GM23338 (cell line): Measurements from ENCODE around the gene PPP6R2. TPM values are rescaled to one million over a fixed set of nuclear protein-coding genes. Genes with fewer than 3 reads are reported as not detected.
A peak's percentile ranks its signal among the peaks of the same experiment; 100 is the strongest.

Experiments
- ATAC-seq: fragments of 200-7000 bp; cut with Tn5 transposase; 3 replicates; pipeline ENCODE4 v1.9.1; 2020
- DNase-seq: peaks from one replicate; pipeline ENCODE4 v3.0.0-alpha.2; 2015; ENCODE audit warnings: low spot score
- H2AFZ ChIP-seq: fragments of 200-600 bp; sonication (generic); 2 replicates; pipeline ENCODE4 v1.8.0; 2016; ENCODE audit warnings: antibody characterized with exemption, mild to moderate bottlenecking, moderate library complexity
- H3F3A ChIP-seq: fragments of 200-600 bp; sonication (generic); replicated peaks from 2 replicates; pipeline ENCODE4 v1.8.0; 2017; ENCODE audit warnings: antibody characterized with exemption, mixed run types, low read depth
- H3K27ac ChIP-seq: fragments of 200-600 bp; sonication (generic); 2 replicates; pipeline ENCODE4 v1.6.1; 2016; ENCODE audit warnings: low read depth
- H3K27me3 ChIP-seq: fragments of 200-600 bp; sonication (generic); 2 replicates; pipeline ENCODE4 v1.8.0; 2016; ENCODE audit warnings: mild to moderate bottlenecking, mixed run types, moderate library complexity; ENCODE audit not compliant: insufficient read depth
- H3K36me3 ChIP-seq: fragments of 200-600 bp; sonication (generic); 2 replicates; pipeline ENCODE4 v1.8.0; 2016; ENCODE audit warnings: mild to moderate bottlenecking; ENCODE audit not compliant: insufficient read depth
- H3K4me1 ChIP-seq: fragments of 200-600 bp; sonication (generic); 2 replicates; pipeline ENCODE4 v1.8.0; 2016; ENCODE audit warnings: mild to moderate bottlenecking, moderate library complexity; ENCODE audit not compliant: insufficient read depth
- H3K4me2 ChIP-seq: fragments of 200-600 bp; sonication (generic); 2 replicates; pipeline ENCODE4 v1.7.1; 2017; ENCODE audit warnings: mixed run types
- H3K4me3 ChIP-seq: fragments of 200-600 bp; sonication (generic); 2 replicates; pipeline ENCODE4 v1.6.1; 2016; ENCODE audit warnings: mixed run types
- H3K79me2 ChIP-seq: fragments of 200-600 bp; sonication (generic); replicated peaks from 2 replicates; pipeline ENCODE4 v1.8.0; 2017; ENCODE audit warnings: mild to moderate bottlenecking; ENCODE audit not compliant: insufficient read depth
- H3K9me2 ChIP-seq: fragments of 200-600 bp; sonication (generic); 2 replicates; pipeline ENCODE4 v1.8.0; 2017; ENCODE audit not compliant: insufficient read depth
- H4K20me1 ChIP-seq: fragments of 200-600 bp; sonication (generic); replicated peaks from 2 replicates; pipeline ENCODE4 v1.8.0; 2017; ENCODE audit warnings: mild to moderate bottlenecking; ENCODE audit not compliant: insufficient read depth
- H3K27ac Mint-ChIP-seq: 2 replicates; pipeline ENCODE4 v1.8.0; 2020; ENCODE audit warnings: inconsistent platforms, mild to moderate bottlenecking, moderate library complexity, mixed read lengths
- H3K27me3 Mint-ChIP-seq: 3 replicates; pipeline ENCODE4 v1.8.0; 2022; ENCODE audit warnings: low read depth, mild to moderate bottlenecking, moderate library complexity, mixed read lengths, inconsistent platforms; ENCODE audit not compliant: insufficient read depth, poor library complexity
- H3K36me3 Mint-ChIP-seq: 3 replicates; pipeline ENCODE4 v1.8.0; 2021; ENCODE audit warnings: low read depth, mild to moderate bottlenecking, inconsistent platforms, moderate library complexity, mixed read lengths
- H3K4me1 Mint-ChIP-seq: 3 replicates; pipeline ENCODE4 v1.8.0; 2020; ENCODE audit warnings: mild to moderate bottlenecking, inconsistent platforms, mixed read lengths
- H3K4me3 Mint-ChIP-seq: 3 replicates; pipeline ENCODE4 v1.8.0; 2021; ENCODE audit warnings: moderate library complexity, mild to moderate bottlenecking, inconsistent platforms, mixed read lengths
- H3K9me3 Mint-ChIP-seq: 3 replicates; pipeline ENCODE4 v1.8.0; 2020; ENCODE audit warnings: moderate library complexity, mild to moderate bottlenecking, inconsistent platforms, mixed read lengths
- CREB1 ChIP-seq: fragments of 250-450 bp; sonication (Bioruptor Pico); IDR thresholded peaks from 2 replicates; pipeline ENCODE4 v1.5.0; 2020; ENCODE audit warnings: low read depth, mild to moderate bottlenecking, moderate library complexity
- EZH2 ChIP-seq: fragments of 200-600 bp; sonication (generic); IDR thresholded peaks from one replicate; pipeline ENCODE4 v1.8.0; 2017; ENCODE audit warnings: antibody characterized with exemption, mild to moderate bottlenecking, low read depth; ENCODE audit not compliant: unreplicated experiment
- EZH2phosphoT487 ChIP-seq: fragments of 200-600 bp; sonication (generic); IDR thresholded peaks from one replicate; pipeline ENCODE4 v1.8.1; 2018; ENCODE audit warnings: antibody characterized with exemption; ENCODE audit not compliant: unreplicated experiment
- POLR2AphosphoS5 ChIP-seq: IDR thresholded peaks from 2 replicates; pipeline ENCODE4 v1.6.1; 2016; ENCODE audit warnings: antibody characterized with exemption, low read depth
- polyA plus RNA-seq: library from polyadenylated mRNA; unstranded; fragments of >200 nt; fragmentation: Nextera tagmentation; extraction: Ambion mirVana; gene quantifications from 2 replicates; pipeline ENCODE4 v1.2.1, GENCODE V29; 2016
- total RNA-seq: library from RNA; depleted of rRNA; stranded (reverse); fragments of >200 nt; shearing (Covaris generic); gene quantifications from 2 replicates; pipeline ENCODE4 v1.2.3, GENCODE V29; 2014
- TF ChIP-seq, protein P1 (sequence below): fragments of 250-450 bp; sonication (Bioruptor Pico); IDR thresholded peaks from 2 replicates; pipeline ENCODE4 v1.5.0; 2020; ENCODE audit warnings: mild to moderate bottlenecking, moderate library complexity
- TF ChIP-seq, protein P2 (sequence below): IDR thresholded peaks from one replicate; pipeline ENCODE4 v1.6.1; 2018; ENCODE audit warnings: antibody characterized with exemption; ENCODE audit not compliant: unreplicated experiment

Gene PPP6R2
- total and polyA plus RNA-seq, 2 experiments from 2014 or later, result 11.9 to 45.8 TPM

DNA sequence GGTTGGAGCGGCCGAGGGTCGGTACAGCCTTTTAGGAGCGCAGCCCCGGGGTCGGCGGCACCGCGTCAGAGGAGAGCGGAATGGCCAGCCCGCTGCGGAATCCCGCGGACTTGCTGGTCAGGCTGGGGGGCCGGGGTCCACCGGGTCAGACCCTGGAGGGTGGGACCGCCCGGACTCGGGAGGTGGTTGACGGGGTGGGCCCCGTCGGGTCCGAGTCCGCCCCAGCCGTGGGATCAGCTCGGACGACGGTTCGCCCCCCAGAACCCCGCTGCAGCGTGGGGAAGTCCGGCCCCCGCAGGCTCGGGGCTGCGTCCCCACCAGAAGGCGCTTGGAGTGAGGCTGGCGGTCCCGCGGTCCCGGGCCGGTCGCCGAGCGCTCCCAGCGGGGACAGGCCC, 137.9 kb downstream of the PPP6R2 start:
- Histone ChIP-seq H3K4me1 (no peaks in the 10 kb centered on the region), H3K27me3 (peaks cover 23% of the 10 kb centered on the region), H4K20me1 (no peaks in the 10 kb centered on the region), H3K36me3 (no peaks in the 10 kb centered on the region), H3F3A (no peaks in the 10 kb centered on the region), H3K9me2 (no peaks in the 10 kb centered on the region), H3K4me2 (peak overlapping the region; percentile 87), H3K4me3 (peak overlapping the region; percentile 79), H3K27ac (no peak overlapping the region), H2AFZ (peak overlapping the region; percentile 99), H3K79me2 (no peaks in the 10 kb centered on the region)
- Mint-ChIP-seq H3K27ac (no peak overlapping the region), H3K4me3 (peak overlapping the region; percentile 75), H3K36me3 (0 out of 3 replicates have a peak, but pooled peaks cover 3% of the 10 kb centered on the region), H3K9me3 (no peaks in the 10 kb centered on the region; the same call in 2 of the 3 replicates), H3K27me3 (peaks cover 36% of the 10 kb centered on the region), H3K4me1 (peaks cover 10% of the 10 kb centered on the region; the same call in 2 of the 3 replicates)
- DNase-seq, result peak; percentile 57
- no peak for TF ChIP-seq CREB1 (CRISPR knock-in tag)
- TF ChIP-seq EZH2phosphoT487, result no peak
- peak; percentile 44 for TF ChIP-seq EZH2
- no peak for TF ChIP-seq POLR2AphosphoS5
- TF ChIP-seq, protein P1, sequence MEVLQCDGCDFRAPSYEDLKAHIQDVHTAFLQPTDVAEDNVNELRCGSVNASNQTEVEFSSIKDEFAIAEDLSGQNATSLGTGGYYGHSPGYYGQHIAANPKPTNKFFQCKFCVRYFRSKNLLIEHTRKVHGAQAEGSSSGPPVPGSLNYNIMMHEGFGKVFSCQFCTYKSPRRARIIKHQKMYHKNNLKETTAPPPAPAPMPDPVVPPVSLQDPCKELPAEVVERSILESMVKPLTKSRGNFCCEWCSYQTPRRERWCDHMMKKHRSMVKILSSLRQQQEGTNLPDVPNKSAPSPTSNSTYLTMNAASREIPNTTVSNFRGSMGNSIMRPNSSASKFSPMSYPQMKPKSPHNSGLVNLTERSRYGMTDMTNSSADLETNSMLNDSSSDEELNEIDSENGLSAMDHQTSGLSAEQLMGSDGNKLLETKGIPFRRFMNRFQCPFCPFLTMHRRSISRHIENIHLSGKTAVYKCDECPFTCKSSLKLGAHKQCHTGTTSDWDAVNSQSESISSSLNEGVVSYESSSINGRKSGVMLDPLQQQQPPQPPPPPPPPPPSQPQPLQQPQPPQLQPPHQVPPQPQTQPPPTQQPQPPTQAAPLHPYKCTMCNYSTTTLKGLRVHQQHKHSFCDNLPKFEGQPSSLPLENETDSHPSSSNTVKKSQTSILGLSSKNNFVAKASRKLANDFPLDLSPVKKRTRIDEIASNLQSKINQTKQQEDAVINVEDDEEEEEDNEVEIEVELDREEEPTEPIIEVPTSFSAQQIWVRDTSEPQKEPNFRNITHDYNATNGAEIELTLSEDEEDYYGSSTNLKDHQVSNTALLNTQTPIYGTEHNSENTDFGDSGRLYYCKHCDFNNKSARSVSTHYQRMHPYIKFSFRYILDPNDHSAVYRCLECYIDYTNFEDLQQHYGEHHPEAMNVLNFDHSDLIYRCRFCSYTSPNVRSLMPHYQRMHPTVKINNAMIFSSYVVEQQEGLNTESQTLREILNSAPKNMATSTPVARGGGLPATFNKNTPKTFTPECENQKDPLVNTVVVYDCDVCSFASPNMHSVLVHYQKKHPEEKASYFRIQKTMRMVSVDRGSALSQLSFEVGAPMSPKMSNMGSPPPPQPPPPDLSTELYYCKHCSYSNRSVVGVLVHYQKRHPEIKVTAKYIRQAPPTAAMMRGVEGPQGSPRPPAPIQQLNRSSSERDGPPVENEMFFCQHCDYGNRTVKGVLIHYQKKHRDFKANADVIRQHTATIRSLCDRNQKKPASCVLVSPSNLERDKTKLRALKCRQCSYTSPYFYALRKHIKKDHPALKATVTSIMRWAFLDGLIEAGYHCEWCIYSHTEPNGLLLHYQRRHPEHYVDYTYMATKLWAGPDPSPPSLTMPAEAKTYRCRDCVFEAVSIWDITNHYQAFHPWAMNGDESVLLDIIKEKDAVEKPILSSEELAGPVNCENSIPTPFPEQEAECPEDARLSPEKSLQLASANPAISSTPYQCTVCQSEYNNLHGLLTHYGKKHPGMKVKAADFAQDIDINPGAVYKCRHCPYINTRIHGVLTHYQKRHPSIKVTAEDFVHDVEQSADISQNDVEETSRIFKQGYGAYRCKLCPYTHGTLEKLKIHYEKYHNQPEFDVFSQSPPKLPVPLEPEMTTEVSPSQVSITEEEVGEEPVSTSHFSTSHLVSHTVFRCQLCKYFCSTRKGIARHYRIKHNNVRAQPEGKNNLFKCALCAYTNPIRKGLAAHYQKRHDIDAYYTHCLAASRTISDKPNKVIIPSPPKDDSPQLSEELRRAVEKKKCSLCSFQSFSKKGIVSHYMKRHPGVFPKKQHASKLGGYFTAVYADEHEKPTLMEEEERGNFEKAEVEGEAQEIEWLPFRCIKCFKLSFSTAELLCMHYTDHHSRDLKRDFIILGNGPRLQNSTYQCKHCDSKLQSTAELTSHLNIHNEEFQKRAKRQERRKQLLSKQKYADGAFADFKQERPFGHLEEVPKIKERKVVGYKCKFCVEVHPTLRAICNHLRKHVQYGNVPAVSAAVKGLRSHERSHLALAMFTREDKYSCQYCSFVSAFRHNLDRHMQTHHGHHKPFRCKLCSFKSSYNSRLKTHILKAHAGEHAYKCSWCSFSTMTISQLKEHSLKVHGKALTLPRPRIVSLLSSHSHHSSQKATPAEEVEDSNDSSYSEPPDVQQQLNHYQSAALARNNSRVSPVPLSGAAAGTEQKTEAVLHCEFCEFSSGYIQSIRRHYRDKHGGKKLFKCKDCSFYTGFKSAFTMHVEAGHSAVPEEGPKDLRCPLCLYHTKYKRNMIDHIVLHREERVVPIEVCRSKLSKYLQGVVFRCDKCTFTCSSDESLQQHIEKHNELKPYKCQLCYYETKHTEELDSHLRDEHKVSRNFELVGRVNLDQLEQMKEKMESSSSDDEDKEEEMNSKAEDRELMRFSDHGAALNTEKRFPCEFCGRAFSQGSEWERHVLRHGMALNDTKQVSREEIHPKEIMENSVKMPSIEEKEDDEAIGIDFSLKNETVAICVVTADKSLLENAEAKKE (CRISPR knock-in tag), result no peak
- TF ChIP-seq, protein P2, sequence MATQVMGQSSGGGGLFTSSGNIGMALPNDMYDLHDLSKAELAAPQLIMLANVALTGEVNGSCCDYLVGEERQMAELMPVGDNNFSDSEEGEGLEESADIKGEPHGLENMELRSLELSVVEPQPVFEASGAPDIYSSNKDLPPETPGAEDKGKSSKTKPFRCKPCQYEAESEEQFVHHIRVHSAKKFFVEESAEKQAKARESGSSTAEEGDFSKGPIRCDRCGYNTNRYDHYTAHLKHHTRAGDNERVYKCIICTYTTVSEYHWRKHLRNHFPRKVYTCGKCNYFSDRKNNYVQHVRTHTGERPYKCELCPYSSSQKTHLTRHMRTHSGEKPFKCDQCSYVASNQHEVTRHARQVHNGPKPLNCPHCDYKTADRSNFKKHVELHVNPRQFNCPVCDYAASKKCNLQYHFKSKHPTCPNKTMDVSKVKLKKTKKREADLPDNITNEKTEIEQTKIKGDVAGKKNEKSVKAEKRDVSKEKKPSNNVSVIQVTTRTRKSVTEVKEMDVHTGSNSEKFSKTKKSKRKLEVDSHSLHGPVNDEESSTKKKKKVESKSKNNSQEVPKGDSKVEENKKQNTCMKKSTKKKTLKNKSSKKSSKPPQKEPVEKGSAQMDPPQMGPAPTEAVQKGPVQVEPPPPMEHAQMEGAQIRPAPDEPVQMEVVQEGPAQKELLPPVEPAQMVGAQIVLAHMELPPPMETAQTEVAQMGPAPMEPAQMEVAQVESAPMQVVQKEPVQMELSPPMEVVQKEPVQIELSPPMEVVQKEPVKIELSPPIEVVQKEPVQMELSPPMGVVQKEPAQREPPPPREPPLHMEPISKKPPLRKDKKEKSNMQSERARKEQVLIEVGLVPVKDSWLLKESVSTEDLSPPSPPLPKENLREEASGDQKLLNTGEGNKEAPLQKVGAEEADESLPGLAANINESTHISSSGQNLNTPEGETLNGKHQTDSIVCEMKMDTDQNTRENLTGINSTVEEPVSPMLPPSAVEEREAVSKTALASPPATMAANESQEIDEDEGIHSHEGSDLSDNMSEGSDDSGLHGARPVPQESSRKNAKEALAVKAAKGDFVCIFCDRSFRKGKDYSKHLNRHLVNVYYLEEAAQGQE, result no peak
- peak; percentile 16 for ATAC-seq
